ENCODE measurements around the gene DMD.

DMD gene

DNA sequence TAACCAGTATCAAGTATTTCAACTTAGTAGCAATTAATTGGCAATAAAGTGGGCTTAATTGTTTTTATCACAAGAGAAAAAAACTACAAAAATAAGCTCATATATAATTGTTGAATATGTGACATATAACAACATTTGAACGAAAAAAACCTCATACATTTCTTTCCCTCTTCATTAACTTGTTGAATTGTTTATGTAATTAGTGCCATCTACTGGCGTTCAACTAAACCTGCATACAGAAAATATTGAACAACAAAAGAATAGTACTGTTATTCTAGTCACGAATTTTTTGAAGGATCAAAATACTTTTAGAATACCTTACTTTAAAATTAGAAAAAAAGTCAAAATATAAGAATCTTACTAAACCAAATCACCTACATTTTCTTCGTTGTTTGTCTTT, 1553.0 kb downstream of the DMD start:
- TF ChIP-seq, protein P1, sequence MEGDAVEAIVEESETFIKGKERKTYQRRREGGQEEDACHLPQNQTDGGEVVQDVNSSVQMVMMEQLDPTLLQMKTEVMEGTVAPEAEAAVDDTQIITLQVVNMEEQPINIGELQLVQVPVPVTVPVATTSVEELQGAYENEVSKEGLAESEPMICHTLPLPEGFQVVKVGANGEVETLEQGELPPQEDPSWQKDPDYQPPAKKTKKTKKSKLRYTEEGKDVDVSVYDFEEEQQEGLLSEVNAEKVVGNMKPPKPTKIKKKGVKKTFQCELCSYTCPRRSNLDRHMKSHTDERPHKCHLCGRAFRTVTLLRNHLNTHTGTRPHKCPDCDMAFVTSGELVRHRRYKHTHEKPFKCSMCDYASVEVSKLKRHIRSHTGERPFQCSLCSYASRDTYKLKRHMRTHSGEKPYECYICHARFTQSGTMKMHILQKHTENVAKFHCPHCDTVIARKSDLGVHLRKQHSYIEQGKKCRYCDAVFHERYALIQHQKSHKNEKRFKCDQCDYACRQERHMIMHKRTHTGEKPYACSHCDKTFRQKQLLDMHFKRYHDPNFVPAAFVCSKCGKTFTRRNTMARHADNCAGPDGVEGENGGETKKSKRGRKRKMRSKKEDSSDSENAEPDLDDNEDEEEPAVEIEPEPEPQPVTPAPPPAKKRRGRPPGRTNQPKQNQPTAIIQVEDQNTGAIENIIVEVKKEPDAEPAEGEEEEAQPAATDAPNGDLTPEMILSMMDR (IDR thresholded peaks at IDR 0.05; ENCODE audit: control extremely low read depth, extremely low read depth, low read depth, missing control alignments): peak; percentile 34
- ChIA-PET POLR2A (no interaction called here), CTCF (interaction anchor here (5.0 kb wide), 1 partner anchor 620 kb away, joined by 40 read pairs; no protein-coding TSS in a partner anchor)
- peak; percentile 3 for DNase-seq (ENCODE audit: extremely low spot score)

DNA sequence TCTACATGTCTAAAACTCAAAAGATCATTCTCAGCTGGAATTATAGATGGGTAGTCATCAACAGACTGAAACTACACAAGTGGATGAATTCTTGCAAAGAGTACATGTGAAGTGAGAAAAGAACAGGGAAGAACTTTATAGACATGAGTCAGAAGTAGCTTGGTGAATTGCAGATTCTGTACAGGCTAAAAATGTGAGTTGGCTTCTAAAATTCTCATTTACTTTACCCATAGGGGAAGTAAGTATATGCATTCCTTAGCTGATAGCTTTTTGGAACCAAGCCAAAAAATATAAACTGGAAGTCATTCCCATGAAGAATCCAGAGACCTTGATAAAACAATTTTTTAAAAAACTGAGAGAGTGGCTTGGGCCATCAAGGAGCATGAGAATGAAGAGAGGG, 1555.3 kb downstream of the DMD start:
- TF ChIP-seq, protein P1 (IDR thresholded peaks at IDR 0.05; ENCODE audit: control extremely low read depth, extremely low read depth, low read depth, missing control alignments): no peak
- POLR2A ChIA-PET: no interaction called here
- DNase-seq (ENCODE audit: extremely low spot score): no peak
- CTCF ChIA-PET: interaction anchor here (1.2 to 5.0 kb wide), 2 partner anchors 11 to 617 kb away, joined by 3 to 40 read pairs; no protein-coding TSS in a partner anchor

DNA sequence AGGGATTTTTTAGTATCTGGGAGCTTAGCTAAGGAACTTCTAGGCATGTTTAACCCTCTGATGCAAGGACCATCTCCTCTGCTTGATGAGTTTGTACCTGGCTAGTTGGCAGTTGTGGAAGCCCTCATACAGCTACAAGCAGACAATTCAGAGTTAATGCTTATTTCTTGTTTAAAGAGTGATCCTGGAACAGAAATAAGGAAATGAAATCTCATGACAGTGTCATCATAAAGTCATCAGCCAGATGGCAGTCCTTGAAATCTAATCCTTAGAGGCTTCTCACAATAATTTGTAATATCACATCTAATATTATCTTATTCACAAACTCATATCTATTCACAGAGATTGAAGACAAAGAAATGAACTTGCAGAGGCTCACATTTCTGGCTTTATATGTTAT, 1557.9 kb downstream of the DMD start:
- no peak for DNase-seq (ENCODE audit: extremely low spot score)
- POLR2A ChIA-PET: no interaction called here
- CTCF ChIA-PET: no interaction called here
- TF ChIP-seq, protein P1 (IDR thresholded peaks at IDR 0.05; ENCODE audit: control extremely low read depth, extremely low read depth, low read depth, missing control alignments): no peak

DNA sequence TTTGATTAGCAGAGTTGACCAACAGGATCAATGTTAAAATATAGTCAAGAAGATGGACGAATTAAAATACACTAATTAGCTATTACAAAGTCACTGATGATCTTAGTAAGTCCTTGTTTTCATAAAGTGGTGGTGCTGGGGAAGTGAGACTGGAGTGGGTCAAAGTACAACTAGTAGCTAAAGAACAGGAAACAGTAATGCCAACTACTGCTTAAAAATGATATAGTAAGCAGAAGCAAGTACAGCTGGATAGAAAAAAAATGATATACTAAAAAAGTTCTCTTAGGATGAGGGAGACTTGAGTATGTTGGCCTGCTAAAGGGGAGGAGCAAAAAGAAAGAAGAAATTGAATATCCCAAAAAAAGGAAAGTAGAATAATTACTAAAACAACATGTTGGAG, 1558.7 kb downstream of the DMD start:
- TF ChIP-seq, protein P1 (IDR thresholded peaks at IDR 0.05; ENCODE audit: control extremely low read depth, extremely low read depth, low read depth, missing control alignments): no peak
- CTCF ChIA-PET: no interaction called here
- no peak for DNase-seq (ENCODE audit: extremely low spot score)
- POLR2A ChIA-PET: no interaction called here

DNA sequence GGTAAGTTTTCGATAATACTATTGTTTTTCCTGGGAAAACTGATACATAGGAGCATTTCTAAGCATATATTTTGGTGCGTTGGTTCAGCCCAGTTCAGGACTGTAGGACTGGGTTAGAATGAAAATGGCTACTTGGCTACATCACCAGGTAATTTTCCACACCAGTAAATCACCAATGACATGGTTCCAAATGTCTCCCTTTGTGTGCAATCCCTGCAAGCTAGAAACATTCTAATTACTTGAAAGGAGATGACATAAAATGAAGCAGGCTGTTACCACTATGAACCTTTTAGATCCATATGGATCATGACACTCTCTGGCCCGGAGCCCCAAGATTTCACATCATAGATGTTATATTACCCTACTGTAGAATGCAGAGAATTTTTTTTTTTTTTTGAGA, 1562.1 kb downstream of the DMD start:
- TF ChIP-seq, protein P1 (IDR thresholded peaks at IDR 0.05; ENCODE audit: control extremely low read depth, extremely low read depth, low read depth, missing control alignments): no peak

DNA sequence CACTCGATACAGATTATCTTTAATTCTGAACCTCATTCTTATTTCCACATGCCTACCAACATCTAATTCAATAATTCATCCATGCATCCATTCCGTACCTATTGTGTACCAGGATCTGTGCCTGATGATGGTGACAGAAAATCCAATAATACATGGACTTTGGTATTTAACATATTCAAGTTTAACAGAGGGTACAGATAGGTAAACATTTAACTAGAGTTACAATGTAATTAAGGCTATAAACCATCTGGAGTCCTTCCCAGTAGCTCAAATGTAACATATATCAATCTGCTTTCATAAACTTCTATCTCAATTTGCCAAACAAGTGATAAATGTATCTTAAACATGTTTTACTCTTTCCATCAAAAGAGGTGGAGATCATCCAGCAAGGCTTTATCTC, 1578.0 kb downstream of the DMD start:
- TF ChIP-seq, protein P1 (IDR thresholded peaks at IDR 0.05; ENCODE audit: control extremely low read depth, extremely low read depth, low read depth, missing control alignments): no peak
- ChIA-PET CTCF (no interaction called here), POLR2A (no interaction called here)
- no peak for DNase-seq (ENCODE audit: extremely low spot score)

More for the DNA sequence above, 1562.1 kb downstream of the DMD start:
- ChIA-PET POLR2A (no interaction called here), CTCF (no interaction called here)
- DNase-seq (ENCODE audit: extremely low spot score): no peak

DNA sequence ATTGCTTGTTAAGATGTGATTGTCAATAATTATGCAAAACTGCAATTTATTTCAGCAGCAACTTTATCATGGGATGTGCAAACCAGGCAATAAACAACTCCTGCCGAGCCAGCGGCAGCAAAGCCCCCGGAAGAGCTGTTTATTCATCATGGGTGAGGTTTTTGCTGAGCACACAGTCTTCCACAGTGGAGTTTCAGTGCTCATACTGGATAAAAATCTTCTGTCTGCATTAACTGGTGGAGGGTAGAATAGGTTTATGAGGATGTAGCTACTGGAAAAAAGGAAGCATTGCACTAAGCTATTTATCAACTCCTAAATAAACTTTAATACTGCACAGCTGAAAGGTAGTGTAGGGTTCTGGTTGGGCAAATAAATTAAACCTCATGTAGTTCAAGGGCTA, 1582.2 kb downstream of the DMD start:
- TF ChIP-seq, protein P1 (IDR thresholded peaks at IDR 0.05; ENCODE audit: control extremely low read depth, extremely low read depth, low read depth, missing control alignments): no peak
- DNase-seq (ENCODE audit: extremely low spot score): no peak
- ChIA-PET POLR2A (no interaction called here), CTCF (interaction anchor here (1.5 kb wide), 1 partner anchor 11 kb away, joined by 4 read pairs; no protein-coding TSS in a partner anchor)

All from GM10248 (cell line).